Natural killer cell (primary cell): ENCODE measurements around the gene CAPS. TPM values are rescaled to one million over a fixed set of nuclear protein-coding genes. Genes with fewer than 3 reads are reported as not detected.

Experiments
- ATAC-seq, 3 donors: fragments of 150-1000 bp in 2 of 3; fragments of 200-7000 bp in 1 of 3; cut with Tn5 transposase; 1 replicate in 1 of 3; 2 replicates in 2 of 3; pipeline ENCODE4 v1.10.0; 2021; ENCODE audit warnings: mild to moderate bottlenecking in 2 of 3, moderate library complexity in 2 of 3
- DNase-seq, 2 donors: peaks; one replicate each; pipeline versions ENCODE4 v3.0.0 to v3.0.0-alpha.2; 2013 to 2021; ENCODE audit warnings: mixed read lengths in 1 of 2
- H3K27ac ChIP-seq: one replicate; pipeline ENCODE4 v1.5.1; 2013; ENCODE audit warnings: mild to moderate bottlenecking, low read length
- H3K27me3 ChIP-seq: one replicate; pipeline ENCODE4 v1.6.1; 2013; ENCODE audit warnings: low read length; ENCODE audit not compliant: control insufficient read depth, insufficient read depth
- H3K36me3 ChIP-seq: one replicate; pipeline ENCODE4 v1.6.1; 2013; ENCODE audit warnings: low read length; ENCODE audit not compliant: control insufficient read depth, insufficient read depth
- H3K4me1 ChIP-seq: one replicate; pipeline ENCODE4 v1.6.1; 2013; ENCODE audit warnings: low read length; ENCODE audit not compliant: control insufficient read depth, insufficient read depth
- H3K4me3 ChIP-seq: one replicate; pipeline ENCODE4 v1.5.1; 2013; ENCODE audit warnings: low read length
- H3K9me3 ChIP-seq: one replicate; pipeline ENCODE4 v1.6.1; 2013; ENCODE audit warnings: low read length; ENCODE audit not compliant: control insufficient read depth, insufficient read depth
- H3K27ac Mint-ChIP-seq, 2 donors: one replicate each; pipeline ENCODE4 v1.8.0; 2022; ENCODE audit warnings: mild to moderate bottlenecking in 2 of 2, mixed read lengths in 2 of 2, moderate library complexity in 1 of 2
- H3K27me3 Mint-ChIP-seq, 2 donors: one replicate each; pipeline ENCODE4 v1.8.0; 2022; ENCODE audit warnings: low read depth in 2 of 2, mixed read lengths in 2 of 2
- H3K36me3 Mint-ChIP-seq: one replicate; pipeline ENCODE4 v1.8.0; 2022; ENCODE audit warnings: mixed read lengths
- H3K4me1 Mint-ChIP-seq, 2 donors: one replicate each; pipeline ENCODE4 v1.8.0; 2022; ENCODE audit warnings: mixed read lengths in 2 of 2
- H3K4me3 Mint-ChIP-seq: one replicate; pipeline ENCODE4 v1.8.0; 2022; ENCODE audit warnings: mild to moderate bottlenecking, moderate library complexity, mixed read lengths
- H3K9me3 Mint-ChIP-seq, 2 donors: one replicate each; pipeline ENCODE4 v1.8.0; 2022; ENCODE audit warnings: mixed read lengths in 2 of 2
- CTCF ChIP-seq: fragments of 200-600 bp; IDR thresholded peaks from one replicate; pipeline ENCODE4 v1.8.0; 2022; ENCODE audit warnings: antibody characterized with exemption
- WGBS: methylation state at CpG from one replicate; pipeline ENCODE4 v1.1.7; 2013; ENCODE audit warnings: missing lambda C conversion rate; ENCODE audit not compliant: insufficient coverage; 5-methylcytosine and 5-hydroxymethylcytosine counted together
- intact Hi-C: fragments of 100-400 bp; cut with micrococcal nuclease; formaldehyde crosslinking; loops from one replicate; pipeline ENCODE4 v1.14.2; 2022
- total RNA-seq, 4 donors: library from RNA; stranded (reverse); fragments of 120-200 nt in 1 of 4; gene quantifications; one replicate each; pipeline versions ENCODE4 v1.2.3 to v1.2.4, GENCODE V29; 2013 to 2022

CAPS gene
- total RNA-seq, 3 donors from 2014 or later (not counting 1 experiment from before 2014, with no cell fraction given), result 34.0 to 41.6 (median 38.3) TPM

- no peaks in the 10 kb centered on the region for H3K36me3 ChIP-seq
- DNase-seq, result no peak
- H3K27ac ChIP-seq, result no peak overlapping the region
- WGBS, result 96% methylated on average over 12 of the region's 12 CpGs
- H3K4me1 ChIP-seq, result peaks cover 67% of the 10 kb centered on the region
- H3K4me3 ChIP-seq, result no peak overlapping the region
- no peaks in the 10 kb centered on the region for H3K27me3 ChIP-seq
- Mint-ChIP-seq H3K4me1 (peaks cover 72 to 82% of the 10 kb centered on the region in 2 donors), H3K36me3 (no peaks in the 10 kb centered on the region), H3K27me3 (no peaks in the 10 kb centered on the region), H3K4me3 (no peak overlapping the region), H3K27ac (peak overlapping the region; percentile 19 to 56), H3K9me3 (no peaks in the 10 kb centered on the region)
- H3K9me3 ChIP-seq, result no peaks in the 10 kb centered on the region
- intact Hi-C loops, result no loop called here
- no peak for ATAC-seq
- TF ChIP-seq CTCF, result no peak
These were observed 42.7 kb downstream of the CAPS start for GRCh38 chr19:5956728-5957127.

- H3K36me3 Mint-ChIP-seq, result no peaks in the 10 kb centered on the region
- H3K4me3 Mint-ChIP-seq, result no peak overlapping the region
- intact Hi-C loops, result no loop called here
- H3K4me1 ChIP-seq, result peaks cover 67% of the 10 kb centered on the region
- H3K27ac Mint-ChIP-seq, result peak overlapping the region in 1 of 2 donors; percentile 94
- no peaks in the 10 kb centered on the region for H3K9me3 ChIP-seq
- 90% methylated on average over 10 of the region's 10 CpGs for WGBS
- DNase-seq (no peak), ATAC-seq (no peak)
- H3K9me3 Mint-ChIP-seq, result no peaks in the 10 kb centered on the region
- H3K27ac ChIP-seq, result no peak overlapping the region
- H3K4me3 ChIP-seq, result no peak overlapping the region
- peaks cover 72 to 82% of the 10 kb centered on the region in 2 donors for H3K4me1 Mint-ChIP-seq
- no peaks in the 10 kb centered on the region for H3K27me3 Mint-ChIP-seq
- no peaks in the 10 kb centered on the region for H3K27me3 ChIP-seq
- TF ChIP-seq CTCF, result no peak
- H3K36me3 ChIP-seq, result no peaks in the 10 kb centered on the region
These were observed 43.1 kb downstream of the CAPS start for GRCh38 chr19:5957170-5957569.

- no peaks in the 10 kb centered on the region for H3K36me3 Mint-ChIP-seq
- no peak for ATAC-seq
- no peaks in the 10 kb centered on the region for H3K27me3 Mint-ChIP-seq
These were observed 44.2 kb downstream of the CAPS start for GRCh38 chr19:5958074-5958850.

More at GRCh38 chr19:5958074-5958850, 44.2 kb downstream of the CAPS start:
- Mint-ChIP-seq H3K4me3 (peak overlapping the region; percentile 21), H3K9me3 (no peaks in the 10 kb centered on the region), H3K27ac (peak overlapping the region; percentile 64 to 94), H3K4me1 (peaks cover 70 to 82% of the 10 kb centered on the region in 2 donors)
- Histone ChIP-seq H3K27ac (no peak overlapping the region), H3K27me3 (no peaks in the 10 kb centered on the region), H3K4me1 (peaks cover 68% of the 10 kb centered on the region), H3K36me3 (no peaks in the 10 kb centered on the region), H3K4me3 (no peak overlapping the region), H3K9me3 (no peaks in the 10 kb centered on the region)
- no peak for DNase-seq
- intact Hi-C loops, result no loop called here
- WGBS, result 77% methylated on average over 21 of the region's 21 CpGs
- TF ChIP-seq CTCF, result no peak
